ENCODE data around the gene ANKRD18A.

DNA sequence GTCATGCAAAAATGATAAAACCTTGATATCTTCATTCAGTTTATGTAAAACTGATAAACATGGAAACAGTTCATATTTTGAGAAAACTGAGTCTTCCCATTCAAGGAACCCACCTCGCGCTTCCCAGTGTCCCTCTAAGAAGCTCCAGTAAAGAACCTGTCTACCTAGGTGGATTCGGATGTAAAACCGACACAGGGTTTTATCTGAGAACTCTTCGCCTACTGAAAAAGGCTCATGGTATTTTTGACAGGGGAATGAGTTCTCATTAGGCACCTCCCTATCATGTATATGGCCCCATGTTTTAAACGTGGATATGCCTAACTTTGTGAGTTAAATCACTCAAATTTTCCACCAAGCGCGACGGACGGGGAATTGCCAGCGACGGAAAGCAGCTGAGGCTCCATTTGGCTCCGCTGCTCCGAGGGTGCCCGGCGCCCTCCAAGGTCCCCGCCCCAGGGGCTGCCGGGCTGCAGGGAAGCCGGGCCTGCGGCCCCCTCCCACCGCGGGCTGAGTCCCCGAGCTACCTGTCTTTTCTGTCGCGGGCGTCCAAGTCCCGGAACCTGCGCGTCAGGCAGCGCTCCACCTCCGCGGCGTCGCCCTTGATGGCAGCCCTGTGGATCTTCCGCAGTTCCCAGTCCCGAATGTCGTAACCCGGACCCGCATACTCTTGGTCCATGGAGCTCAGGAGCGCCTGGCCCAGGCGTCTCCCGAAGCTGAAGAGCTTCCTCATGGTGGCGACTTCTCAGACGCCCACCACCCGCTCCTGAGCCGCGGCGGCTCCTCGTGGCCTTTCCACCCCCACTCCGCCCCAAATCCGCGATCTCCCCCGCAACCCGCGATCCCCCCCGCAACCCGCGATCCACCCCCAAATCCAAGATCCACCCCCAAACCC, 594 bp downstream of the ANKRD18A start:
- TF ChIP-seq JUND (CRISPR knock-in tag; IDR thresholded peaks at IDR 0.05) (no peak), ZNF253 (CRISPR knock-in tag; IDR thresholded peaks at IDR 0.05; ENCODE audit: borderline replicate concordance) (no peak)
- TF ChIP-seq, protein P1, sequence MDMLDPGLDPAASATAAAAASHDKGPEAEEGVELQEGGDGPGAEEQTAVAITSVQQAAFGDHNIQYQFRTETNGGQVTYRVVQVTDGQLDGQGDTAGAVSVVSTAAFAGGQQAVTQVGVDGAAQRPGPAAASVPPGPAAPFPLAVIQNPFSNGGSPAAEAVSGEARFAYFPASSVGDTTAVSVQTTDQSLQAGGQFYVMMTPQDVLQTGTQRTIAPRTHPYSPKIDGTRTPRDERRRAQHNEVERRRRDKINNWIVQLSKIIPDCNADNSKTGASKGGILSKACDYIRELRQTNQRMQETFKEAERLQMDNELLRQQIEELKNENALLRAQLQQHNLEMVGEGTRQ (IDR thresholded peaks at IDR 0.05; ENCODE audit: low read depth, low read length) = no peak
- TF ChIP-seq, protein P1 (CRISPR knock-in tag; IDR thresholded peaks at IDR 0.05; ENCODE audit: borderline replicate concordance) = no peak
